ENCODE measurements around the gene ST13.
"Not testable (repeated sequence)": the region's sequence is repeated elsewhere in the genome, so short reads cannot be mapped to it uniquely, and the experiment has no call there.

Gene ST13

DNA sequence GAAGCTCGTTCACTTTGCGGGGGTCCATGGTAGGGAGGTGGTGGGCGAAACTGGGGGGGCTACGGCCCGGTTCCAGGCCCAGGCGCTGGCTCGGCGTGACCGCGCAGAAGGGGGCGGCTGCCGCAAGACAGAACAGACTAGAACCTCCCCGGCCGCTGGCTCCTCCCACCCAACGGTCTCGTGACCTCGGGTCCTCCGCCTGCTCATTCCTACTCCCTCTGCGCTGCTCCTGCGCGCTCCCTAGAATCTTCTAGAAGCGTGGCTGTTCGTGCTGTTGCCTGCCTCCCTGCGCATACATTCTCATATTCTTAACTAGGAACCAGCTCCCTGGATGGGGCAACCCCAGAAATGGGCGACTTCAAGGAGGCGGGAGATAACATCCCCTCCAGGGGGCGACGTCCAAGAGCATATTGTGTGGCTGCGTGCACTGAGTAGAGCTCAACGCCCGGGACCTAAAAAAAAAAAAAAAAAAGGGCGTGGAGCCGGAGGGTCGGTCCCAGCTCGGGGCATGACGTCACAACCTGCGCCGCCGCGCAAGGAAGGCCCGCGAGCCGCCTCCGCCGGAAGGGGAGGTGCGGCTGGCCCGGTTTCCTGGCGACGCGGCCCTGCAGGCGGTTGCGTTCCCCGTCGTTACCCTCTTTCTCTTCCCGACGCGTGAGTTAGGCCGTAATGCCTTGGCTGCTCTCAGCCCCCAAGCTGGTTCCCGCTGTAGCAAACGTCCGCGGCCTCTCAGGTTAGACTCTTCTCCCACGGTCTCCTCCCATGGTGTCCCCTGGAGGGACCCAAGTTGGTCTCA, at the start of gene ST13, which contains the start of gene XPNPEP3:
Gene ST13 (minus strand): TSS at position 127 of the 796 bp plus-strand sequence. CDS start 99 bp downstream, at position 28.
Gene XPNPEP3 (plus strand): TSS at position 636 of the 796 bp plus-strand sequence. CDS start 34 bp downstream, at position 670.
- peak; percentile 85 for DNase-seq

DNA sequence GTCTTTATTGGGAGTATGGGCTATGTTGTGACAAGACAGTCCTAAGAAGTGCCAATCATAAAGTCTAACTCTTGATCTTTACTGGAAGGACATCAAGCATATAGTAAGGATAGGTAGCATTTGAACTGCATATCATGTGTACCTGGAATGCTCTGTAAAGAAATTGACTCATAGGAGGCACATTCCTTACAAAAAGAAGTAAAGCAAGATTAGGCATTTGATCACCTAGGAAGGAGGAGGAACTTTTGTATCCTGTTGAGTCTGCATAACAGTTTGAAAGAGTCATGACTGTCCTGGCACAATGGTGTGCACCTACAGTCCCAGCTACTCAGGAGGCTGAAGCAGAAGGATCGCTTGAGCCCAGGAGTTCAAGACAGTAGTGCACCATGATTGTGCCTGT, 47.7 kb upstream of the ST13 start:
- DNase-seq, result no peak

DNA sequence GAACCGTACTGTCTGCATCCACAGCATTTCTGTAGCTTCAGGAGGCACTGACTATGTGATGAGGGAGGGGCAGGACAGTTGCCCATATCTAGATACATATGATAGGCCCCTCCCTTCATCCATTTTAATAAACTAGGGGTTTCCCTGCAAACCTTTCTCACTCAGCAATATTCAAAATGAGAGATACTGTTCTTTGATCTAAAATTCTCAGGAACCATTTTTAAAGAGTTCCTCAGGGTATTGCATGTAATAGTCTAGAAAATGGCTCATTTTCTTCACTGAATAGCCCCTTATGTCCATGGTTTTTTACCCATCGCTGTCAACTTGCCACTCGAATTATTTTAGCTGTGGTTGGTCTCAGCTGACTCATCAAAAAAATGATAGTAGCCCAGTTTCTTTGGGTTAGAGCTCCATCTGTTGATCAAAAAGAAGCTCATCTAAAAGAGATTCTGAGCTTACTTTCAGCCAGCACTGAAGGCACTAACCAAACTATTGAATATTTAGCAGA, 42.5 kb upstream of the ST13 start:
- DNase-seq, result peak; percentile 36

DNA sequence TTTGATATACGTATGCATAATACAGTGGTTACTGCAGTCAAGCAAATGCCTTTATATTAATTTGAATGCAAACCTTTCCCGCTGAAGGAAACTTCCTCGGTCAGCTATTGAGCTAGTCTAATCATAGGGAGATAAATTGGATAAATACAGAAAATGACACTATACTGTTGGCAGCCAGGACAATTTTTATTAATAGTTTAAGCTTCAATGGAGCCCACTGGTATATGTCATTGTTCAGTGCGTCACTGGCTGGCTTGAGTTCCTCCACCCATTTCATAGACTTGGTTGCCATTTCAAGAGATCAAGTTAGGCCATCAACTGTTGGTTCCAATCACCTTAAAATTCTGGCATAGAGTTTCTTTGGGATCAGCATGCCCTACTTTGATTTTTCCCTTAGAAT, 38.0 kb upstream of the ST13 start:
- no peak for DNase-seq

DNA sequence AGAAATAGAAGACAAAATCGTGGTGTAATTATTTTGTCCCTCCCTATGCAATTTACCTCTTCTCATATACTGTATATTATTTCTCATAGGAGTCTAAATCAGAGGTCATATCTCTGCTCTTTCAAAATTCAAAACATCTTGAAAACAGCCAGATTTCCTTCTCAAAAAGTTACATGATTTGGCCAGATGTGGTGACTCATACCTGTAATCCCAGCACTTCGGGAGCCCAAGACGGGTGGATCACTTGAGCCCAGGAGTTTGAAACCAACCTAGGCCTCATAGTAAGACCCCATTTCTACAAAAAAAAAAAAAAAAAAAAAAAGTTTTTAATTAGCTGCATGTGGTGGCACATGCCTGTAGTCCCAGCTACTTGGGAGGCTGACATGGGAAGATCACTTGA, 34.4 kb upstream of the ST13 start:
- no peak for DNase-seq

DNA sequence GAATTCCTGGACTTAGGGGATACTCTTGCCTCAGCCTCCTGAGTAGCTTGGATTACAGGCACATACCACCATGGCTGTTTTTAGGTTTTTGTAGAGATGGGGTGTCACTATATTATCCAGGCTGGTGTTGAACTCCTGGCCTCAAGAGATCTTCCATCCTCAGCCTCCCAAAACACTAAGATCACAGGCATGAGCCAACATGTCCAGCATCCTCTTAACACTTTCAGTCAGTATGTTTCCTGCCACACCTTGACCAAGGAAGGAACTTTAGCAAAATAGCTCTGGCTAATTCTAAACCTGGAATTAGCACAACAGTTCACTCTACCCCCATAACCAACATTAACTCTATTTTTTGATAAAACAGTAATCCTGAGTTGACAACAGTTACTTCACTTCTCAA, 32.7 kb upstream of the ST13 start:
- no peak for DNase-seq

DNA sequence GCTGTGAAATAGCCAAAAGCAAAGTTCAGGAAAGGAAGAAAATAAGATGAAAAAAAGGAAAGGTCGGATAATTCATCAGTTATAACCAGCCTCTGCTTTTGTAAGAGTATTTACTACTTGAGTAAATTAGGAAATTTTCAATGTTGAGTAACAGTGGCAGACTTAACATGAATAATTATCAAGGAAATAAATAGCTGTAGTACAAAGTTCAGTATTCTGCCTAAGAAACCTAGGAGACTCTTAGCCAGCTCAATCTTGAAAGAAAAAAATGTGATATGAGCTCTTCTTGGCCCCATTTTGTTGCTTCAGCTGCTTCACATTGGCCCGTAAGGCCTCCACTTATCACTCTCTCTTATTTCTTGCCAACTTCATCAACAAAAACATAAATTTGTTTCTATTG, 22.5 kb upstream of the ST13 start:
- no peak for DNase-seq

DNA sequence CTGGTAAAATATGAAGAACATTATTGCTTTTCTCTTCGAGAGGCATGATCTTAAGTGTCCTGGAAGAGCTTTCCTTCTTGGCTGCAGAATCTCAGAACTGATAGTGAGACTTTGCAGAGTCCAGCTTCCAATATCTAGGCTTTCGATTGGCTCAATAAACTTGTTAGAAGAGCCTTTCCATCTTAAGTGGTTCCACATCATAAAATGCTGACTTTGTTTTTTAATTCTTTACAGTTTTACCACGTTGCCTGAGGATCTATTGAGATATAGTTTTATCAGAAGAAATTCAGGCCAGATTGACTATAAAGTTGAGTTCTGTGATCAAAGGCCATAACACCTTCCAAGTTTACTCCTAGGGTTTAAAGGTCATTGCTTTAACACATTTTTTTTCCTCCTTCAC, 21.0 kb upstream of the ST13 start:
- DNase-seq, result no peak

DNA sequence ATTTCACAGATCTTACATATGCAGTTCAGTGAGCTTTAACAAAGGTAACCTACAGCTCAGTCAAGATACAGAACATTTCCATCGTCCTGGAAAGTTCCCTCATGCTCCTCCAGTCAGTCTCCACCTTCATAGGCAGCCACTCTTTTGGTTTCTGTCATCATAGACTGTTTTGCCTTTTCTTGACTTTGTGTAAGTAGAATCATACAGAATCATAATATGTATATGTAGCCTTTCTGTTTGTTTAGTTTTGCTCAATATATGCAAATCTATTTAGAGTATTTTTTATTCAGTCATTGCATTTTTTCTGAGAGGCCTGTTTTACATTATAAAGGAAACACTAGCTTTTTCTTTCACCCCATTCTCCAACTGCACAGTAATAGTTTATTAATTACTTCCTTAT, 20.5 kb upstream of the ST13 start:
- no peak for DNase-seq

DNA sequence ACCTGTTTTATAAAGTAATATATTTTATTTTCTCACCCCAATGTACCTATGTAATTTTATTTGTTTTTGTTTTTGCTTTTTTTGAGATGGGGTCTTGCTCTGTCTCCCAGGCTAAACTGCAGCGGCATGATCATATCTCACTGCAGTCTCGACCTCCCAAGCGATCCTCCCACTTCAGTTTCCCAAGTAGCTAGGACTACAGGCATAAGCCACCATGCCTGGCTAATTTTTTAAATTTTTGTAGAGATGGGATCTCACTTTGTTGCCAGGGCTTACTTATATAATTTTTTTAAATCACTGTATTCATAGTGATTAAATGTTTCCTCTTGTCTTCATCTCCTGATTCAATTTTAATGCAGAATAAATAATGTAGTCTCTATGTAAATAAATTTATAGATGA, 18.7 kb upstream of the ST13 start:
- DNase-seq, result no peak

DNA sequence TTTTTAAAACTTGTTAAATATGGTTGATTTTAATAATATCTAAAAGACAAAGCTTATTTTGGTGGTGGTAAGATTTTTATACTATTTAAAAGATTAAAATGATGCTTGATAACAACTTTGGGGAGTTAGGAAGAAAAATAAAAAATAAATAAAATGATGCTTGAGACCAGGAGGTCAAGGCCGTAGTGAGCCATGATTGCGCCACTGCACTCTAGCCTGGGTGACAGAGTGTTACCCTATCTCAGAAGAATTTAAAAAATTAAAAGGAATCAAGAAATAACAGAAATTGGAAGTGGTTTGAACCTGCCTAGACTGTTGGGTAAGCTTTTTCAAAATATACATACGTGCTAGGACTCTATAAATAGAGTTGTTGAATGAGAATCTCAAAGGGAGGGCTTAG, 17.6 kb upstream of the ST13 start:
- DNase-seq, result no peak

DNA sequence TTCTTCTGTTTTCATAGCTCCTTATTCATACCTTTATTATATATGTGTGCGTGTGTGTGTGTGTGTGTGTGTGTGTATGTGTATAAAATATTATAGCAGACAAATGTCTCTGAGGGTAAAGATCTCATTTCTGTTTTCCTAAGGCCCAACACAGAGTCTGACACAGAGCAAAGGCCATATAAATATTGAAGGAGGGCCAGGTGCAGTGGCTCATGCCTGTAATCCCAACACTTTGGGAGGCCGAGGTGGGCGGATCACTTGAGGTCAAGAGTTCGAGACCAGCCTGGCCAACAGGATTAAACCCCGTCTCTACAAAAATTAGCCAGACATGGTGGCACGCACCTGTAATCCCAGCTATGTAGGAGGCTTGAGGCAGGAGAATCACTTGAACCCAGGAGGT, 11.9 kb upstream of the ST13 start:
- not testable (repeated sequence) for DNase-seq

DNA sequence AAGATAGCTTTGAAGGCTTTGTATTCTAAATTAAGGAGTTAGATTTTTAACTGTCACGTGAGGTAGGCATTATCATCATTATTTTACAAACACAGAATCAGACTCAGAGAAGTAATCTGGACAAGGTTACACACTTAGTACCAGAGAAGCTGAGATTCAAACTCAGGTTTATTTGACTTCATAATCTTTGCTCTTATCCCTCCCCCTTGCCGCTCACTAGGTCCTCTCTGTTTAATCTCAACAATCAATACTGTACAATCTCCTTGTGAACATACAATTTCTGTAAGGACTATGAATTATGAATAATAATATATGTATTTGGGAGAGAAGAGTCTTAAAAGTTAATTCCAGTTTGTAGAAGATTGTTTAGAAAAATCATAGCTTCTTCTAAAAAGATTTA, 10.7 kb upstream of the ST13 start:
- no peak for DNase-seq

DNA sequence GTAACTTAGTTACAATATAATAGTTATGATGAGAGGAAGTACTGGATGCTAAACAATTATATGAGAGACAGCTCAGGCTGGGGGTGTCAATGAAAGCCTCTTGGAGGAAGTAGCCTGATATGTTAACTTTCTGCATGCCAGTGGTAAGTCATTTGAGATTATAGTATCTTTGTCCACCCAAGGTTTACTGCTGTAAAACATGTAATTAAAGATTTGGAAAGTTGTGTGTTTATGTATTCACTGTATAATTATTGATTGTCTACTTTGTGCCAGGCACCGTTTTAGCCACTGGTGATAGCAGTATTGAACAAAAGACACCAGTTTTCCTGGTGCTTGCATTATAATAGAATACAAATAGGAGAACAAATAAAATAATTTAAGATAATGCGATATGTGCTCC, 6.1 kb upstream of the ST13 start:
- no peak for DNase-seq

DNA sequence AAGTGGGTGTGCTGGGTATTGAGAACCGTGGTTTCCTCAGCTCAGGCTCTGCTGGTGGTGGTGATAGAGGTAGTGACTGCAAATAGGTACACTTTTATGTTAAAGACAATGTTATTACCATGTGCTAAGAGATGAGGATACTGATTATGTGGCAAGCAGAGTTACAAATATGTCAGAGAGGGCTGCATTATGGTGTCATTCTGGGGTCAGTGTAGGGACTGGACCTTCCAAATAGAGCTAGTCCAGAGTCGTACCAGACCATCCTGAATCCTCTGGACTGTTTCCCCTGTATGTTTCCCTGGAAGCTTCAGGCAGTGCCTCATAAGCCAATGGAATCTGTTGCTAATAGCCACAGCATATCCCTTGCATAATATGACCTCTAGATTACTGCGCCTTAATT, 5.6 kb upstream of the ST13 start, which contains the start of gene DNAJB7:
Gene DNAJB7 (minus strand): TSS at position 101 of the 400 bp plus-strand sequence. CDS start 119 bp downstream, outside the sequence.
- DNase-seq, result no peak

DNA sequence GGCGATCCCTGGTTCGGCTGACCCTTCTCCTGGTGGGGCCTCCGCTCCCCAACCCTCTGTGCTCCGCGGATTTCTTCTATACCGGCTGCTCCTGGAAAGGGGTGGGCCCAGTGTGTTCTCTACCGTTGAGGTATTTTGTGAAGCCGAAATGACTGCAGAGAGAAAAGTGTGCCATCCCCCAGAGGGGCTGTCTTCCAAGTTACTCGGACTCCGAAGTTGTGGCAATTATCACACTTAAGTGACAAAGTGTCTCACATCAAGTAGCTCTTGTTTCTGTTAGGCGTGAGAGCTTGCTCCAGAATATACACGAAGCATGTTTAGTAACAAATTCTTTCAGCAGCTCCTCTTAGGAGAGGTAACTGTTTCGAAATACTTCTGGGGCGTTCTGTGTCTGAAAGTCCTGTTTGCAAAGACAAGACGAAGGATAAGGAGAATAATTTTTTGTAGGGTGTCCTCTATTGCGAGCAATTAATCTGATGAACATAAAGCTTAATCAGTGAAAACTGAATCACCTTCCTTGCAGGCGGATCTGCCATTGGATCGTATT, 943 bp upstream of the ST13 start:
- DNase-seq, result no peak

DNA sequence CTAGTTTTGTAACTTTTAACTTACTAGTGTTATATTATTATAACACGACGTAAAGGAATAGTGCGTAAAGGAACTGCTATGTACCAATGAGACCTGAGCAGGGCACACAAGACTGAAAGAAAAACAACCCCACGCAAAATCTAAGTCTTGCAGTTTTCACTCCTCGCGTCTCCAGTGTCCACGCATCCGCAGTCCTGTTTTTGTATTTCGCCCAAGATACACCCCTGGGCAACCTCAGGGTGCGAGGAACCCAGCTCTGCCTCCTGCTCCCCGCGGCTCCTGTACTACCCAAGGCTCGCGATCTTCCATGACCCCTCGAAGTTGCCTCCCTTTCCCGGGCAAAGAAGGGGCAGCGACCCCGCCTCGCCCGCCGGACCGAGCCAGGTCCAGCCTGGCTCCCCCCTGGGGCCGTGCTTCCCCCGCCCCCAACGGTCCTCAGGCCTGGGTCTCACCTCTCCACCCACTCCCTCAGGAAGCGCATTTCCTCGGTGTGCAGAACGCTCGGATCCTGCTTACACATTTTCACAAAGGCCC, 393 bp downstream of the ST13 start:
- no peak for DNase-seq

DNA sequence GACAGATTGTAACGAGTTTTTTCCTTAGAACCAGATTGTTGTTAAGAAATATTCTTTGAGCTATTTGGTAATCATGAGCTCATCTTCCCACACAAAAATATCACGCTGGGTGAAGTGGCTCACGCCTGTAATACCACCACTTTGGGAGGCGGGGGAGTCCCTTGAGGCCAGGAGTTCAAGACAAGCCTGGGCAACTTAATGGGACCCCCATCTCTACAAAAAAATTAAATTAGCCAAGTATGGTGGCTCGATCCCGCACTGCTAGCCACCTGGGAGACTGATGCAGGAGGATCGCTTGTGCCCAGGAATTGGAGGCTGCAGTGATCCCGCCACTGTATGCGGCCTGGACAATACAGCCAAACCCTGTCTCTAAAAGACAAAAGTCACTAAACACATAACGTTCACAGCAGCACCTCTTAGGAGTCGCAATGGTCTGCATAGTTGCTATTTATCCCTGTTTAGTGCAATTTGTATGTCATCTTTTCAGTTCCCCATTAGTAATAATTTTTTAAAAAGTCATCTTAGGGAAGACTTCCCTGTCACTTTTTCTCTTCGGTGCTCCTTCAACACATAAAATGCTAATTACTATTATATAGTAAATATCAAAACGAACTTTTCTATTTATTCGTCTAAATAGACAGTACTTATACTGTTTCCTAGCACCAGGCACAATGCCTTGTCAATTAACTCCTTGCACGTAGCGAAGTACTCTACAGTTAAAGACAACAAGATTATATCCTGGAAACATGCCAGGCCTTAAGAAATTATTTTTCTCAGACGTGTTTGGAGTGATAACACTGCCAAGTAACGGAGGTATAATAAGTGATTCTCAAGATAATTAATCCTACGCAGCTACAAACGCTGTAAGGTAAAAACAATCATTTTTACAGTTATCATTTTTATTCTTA, 1.1 kb downstream of the ST13 start:
- no peak for DNase-seq

DNA sequence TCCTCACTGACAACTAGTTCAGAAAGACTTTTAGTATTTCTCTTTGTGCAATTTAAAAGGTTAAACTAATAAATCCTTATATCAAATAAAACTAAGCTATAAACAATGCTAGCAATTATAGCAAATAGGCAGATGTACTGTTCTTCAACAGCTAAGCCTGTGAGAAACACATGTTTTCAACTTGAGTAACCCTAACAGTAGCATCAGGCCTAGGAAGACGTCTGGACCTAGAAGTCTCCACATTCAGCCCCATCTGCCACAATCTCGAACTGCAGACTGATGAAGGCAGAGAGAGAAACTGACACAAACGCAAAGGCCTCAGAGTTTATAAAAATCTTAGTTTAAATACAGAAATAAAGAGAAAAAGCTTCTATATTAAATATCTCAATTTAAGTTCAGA, 2.5 kb downstream of the ST13 start:
- DNase-seq, result no peak

DNA sequence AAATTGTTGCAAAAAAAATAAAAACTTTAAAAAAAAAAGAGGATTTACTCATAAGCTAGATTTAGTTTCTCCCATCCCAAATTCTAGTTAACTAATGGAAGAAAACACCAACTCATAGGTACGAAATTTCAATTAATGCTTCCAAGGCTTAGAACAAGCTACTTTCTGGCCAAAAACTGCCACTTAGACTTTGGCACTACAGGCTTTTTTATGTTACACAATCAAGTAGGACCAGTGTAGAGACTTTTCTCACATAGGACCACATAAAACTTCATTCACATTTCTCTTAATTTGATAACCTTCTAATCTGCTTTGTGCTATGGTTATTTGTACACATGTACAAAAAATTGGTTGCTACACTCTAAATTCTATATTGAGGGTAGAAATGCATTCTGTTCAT, 3.1 kb downstream of the ST13 start:
- DNase-seq, result no peak

DNA sequence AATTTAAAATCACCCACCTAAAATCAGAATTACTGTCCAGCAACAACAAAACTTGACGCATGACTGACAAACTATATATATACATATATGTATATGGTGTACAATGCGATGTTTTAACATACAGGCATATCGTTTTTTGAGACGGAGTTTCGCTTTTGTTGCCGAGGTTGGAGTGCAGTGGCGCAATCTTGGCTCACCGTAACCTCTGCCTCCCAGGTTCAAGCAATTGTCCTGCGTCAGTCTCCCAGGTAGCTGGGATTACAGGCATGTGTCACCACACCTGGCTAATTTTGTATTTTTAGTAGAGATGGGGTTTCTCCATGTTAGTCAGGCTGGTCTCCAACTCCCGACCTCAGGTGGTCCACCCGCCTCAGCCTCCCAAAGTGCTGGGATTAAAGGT, 10.6 kb downstream of the ST13 start:
- not testable (repeated sequence) for DNase-seq

DNA sequence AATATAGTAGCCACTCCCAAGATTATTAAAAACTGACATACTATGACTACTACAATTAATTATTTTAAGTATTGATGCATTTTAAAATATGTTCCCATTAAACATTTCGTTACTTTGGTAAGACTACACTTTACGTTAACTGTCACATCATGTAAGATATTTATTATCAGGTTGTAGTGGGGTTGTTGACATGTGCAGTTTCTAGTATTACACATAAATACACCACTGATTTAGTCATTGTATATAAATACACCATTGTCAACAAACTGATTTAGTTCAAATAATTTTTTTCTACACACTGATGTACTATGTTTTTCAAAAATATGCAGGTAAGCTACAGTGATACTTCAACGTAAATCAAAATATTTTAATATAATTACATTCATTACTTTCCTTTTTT, 11.5 kb downstream of the ST13 start:
- DNase-seq, result no peak

DNA sequence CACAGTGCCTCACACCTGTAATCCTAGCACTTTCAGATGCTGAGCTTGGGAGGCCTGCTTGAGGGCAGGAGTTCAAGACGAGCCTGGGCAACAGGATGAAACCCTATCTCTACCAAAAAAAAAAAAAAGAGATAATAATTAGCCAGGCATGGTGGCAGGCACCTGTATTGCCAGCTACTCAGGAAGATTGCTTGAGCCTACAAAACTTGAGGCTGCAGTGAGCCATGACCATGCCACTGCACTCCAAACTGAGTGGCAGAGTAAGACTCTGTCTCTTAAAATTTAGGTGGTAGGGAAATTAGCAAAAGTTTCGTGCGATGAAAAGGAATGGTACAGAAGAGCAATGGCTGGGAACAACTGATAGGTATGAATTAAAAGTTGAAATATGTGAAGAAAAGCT, 18.0 kb downstream of the ST13 start:
- DNase-seq, result no peak
